IPS DF 6.9 (cell line): ENCODE results near the gene MED13.
"Not testable (repeated sequence)": the region's sequence is repeated elsewhere in the genome, so short reads cannot be mapped to it uniquely, and the experiment has no call there.

ENCODE experiments used
- DNase-seq: peaks from one replicate; pipeline ENCODE4 v3.0.0-alpha.2; 2013; ENCODE audit warnings: low read depth, low spot score
- H3K27ac ChIP-seq: one replicate; pipeline ENCODE4 v1.5.1; 2013; ENCODE audit warnings: low read length, control low read depth
- H3K27me3 ChIP-seq: 2 replicates; pipeline ENCODE4 v1.6.1; 2013; ENCODE audit warnings: mild to moderate bottlenecking, low read length; ENCODE audit not compliant: control insufficient read depth, insufficient read depth
- H3K36me3 ChIP-seq: 2 replicates; pipeline ENCODE4 v1.6.1; 2013; ENCODE audit warnings: low read length; ENCODE audit not compliant: control insufficient read depth, insufficient read depth
- H3K4me1 ChIP-seq: 2 replicates; pipeline ENCODE4 v1.6.1; 2013; ENCODE audit warnings: low read length; ENCODE audit not compliant: control insufficient read depth, insufficient read depth
- H3K4me3 ChIP-seq: 2 replicates; pipeline ENCODE4 v1.5.1; 2013; ENCODE audit warnings: mild to moderate bottlenecking, low read length
- H3K9me3 ChIP-seq: 2 replicates; pipeline ENCODE4 v1.6.1; 2013; ENCODE audit warnings: low read length, inconsistent platforms; ENCODE audit not compliant: control insufficient read depth, insufficient read depth
- WGBS: extraction: QIAGEN DNeasy Blood & Tissue Kit; methylation state at CpG from one replicate; pipeline ENCODE4 v1.1.7; 2013; ENCODE audit warnings: mixed read lengths, missing lambda C conversion rate; ENCODE audit not compliant: insufficient read length, insufficient coverage; 5-methylcytosine and 5-hydroxymethylcytosine counted together

Gene MED13

DNA sequence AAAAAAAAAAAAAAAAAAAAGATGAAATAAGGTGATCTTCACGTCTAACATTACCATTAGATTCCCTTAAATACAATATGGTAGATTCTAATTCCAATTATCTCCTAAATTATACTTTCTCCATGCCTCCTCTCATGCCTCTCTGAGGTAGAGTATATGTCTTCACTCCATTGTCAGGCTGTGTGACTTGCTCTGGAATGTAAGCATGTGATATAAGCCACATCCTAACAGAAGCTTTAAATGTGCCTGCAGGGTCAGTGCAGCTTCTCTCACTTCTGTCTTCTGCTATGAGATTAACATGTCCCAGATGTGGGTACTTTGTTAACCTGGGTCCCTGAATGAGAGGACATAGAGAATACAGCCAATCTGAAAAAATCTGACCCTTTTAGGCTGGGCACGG lies 32.6 kb downstream of the MED13 start:
- no peak overlapping the region for H3K27ac ChIP-seq
- peaks cover 16% of the 10 kb centered on the region; the same call in 1 of the 2 replicates for H3K36me3 ChIP-seq
- no peaks in the 10 kb centered on the region for H3K4me1 ChIP-seq
- H3K9me3 ChIP-seq = no peaks in the 10 kb centered on the region
- no CpG with 5 or more reads among the region's 2 CpGs for WGBS
- H3K4me3 ChIP-seq = no peak overlapping the region
- DNase-seq = no peak
- H3K27me3 ChIP-seq = no peaks in the 10 kb centered on the region; the same call in 1 of the 2 replicates

DNA sequence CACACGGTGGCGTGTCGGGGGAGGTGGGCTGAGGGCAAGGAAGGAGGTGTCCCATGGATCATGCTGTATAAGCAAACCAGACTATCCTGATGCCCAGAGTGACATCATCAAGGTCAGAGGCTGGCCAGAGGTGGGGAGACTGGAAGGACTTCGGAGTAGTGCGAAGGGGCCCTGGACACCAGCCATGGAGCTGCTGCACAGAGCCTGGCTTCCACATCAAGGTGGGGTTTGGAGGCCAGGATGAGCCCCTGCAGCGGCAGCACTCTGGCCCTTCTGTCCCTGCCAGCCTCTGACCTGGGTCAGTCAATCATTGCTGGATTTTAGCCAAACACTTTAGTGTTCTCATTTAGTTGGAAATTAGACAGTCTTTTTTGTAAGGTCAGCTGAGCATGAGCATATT lies 34.8 kb downstream of the MED13 start:
- no peak for DNase-seq
- H3K4me3 ChIP-seq = no peak overlapping the region
- H3K36me3 ChIP-seq = peaks cover 16% of the 10 kb centered on the region; the same call in 1 of the 2 replicates
- no peaks in the 10 kb centered on the region; the same call in 1 of the 2 replicates for H3K27me3 ChIP-seq
- no peaks in the 10 kb centered on the region for H3K9me3 ChIP-seq
- no CpG with 5 or more reads among the region's 6 CpGs for WGBS
- H3K27ac ChIP-seq = no peak overlapping the region
- no peaks in the 10 kb centered on the region; the same call in 1 of the 2 replicates for H3K4me1 ChIP-seq

DNA sequence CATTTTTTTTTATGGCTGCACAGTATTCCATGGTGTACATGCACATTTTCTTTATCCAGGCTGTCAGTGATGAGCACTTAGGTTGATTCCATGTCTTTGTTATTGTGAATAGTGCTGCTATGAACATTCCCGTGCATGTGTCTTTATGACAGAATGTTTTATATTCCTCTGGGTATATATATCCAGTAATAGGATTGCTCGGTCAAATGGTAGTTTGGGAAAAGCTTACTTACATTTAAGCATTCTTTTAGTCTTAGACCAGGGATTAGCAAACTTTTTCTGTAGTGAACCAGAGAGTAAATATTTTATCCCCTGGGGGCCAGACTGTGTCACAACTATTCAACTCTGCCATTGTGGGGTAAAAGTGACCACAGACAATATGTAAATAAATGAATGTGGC lies 40.2 kb downstream of the MED13 start:
- H3K9me3 ChIP-seq = no peaks in the 10 kb centered on the region
- no peak overlapping the region for H3K27ac ChIP-seq
- no peak overlapping the region for H3K4me3 ChIP-seq
- H3K36me3 ChIP-seq = peaks cover 11% of the 10 kb centered on the region; the same call in 1 of the 2 replicates
- H3K4me1 ChIP-seq = no peaks in the 10 kb centered on the region; the same call in 1 of the 2 replicates
- H3K27me3 ChIP-seq = no peaks in the 10 kb centered on the region; the same call in 1 of the 2 replicates
- no CpG with 5 or more reads among the region's 2 CpGs for WGBS
- DNase-seq = no peak

DNA sequence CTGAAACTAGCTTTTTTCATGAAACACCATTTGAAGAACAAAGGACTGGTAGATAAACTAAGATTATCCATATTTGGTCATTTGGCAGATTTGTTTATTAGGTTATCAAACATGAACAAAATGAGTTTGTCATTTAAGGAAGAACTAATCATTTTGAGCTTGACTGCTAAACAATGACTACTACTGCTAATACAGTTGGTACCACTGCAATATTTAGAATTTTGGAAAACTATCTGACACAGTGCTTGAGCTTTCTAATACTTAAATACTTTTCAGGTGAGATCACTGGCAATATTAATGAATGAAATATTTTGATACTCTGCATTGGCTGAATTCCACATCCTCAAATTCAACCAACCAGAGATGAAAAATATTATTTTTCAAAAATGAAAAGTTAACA lies 47.2 kb downstream of the MED13 start:
- H3K27me3 ChIP-seq = no peaks in the 10 kb centered on the region
- no peaks in the 10 kb centered on the region; the same call in 1 of the 2 replicates for H3K36me3 ChIP-seq
- DNase-seq = no peak

GRCh38 chr17:62017496-62017895 lies 47.6 kb downstream of the MED13 start:
- H3K4me1 ChIP-seq = no peaks in the 10 kb centered on the region
- WGBS = no CpG with 5 or more reads among the region's 1 CpG
- H3K4me3 ChIP-seq = no peak overlapping the region
- DNase-seq = no peak
- no peaks in the 10 kb centered on the region for H3K27me3 ChIP-seq
- no peaks in the 10 kb centered on the region; the same call in 1 of the 2 replicates for H3K36me3 ChIP-seq
- no peak overlapping the region for H3K27ac ChIP-seq
- no peaks in the 10 kb centered on the region for H3K9me3 ChIP-seq

More for the DNA sequence above, 47.2 kb downstream of the MED13 start:
- no peaks in the 10 kb centered on the region for H3K9me3 ChIP-seq
- no peak overlapping the region for H3K27ac ChIP-seq
- H3K4me3 ChIP-seq = no peak overlapping the region
- H3K4me1 ChIP-seq = no peaks in the 10 kb centered on the region

GRCh38 chr17:62014526-62014925 lies 50.6 kb downstream of the MED13 start:
- no CpG with 5 or more reads among the region's 1 CpG for WGBS
- Histone ChIP-seq H3K4me1 (no peaks in the 10 kb centered on the region), H3K27me3 (no peaks in the 10 kb centered on the region), H3K36me3 (peaks cover 7% of the 10 kb centered on the region; the same call in 1 of the 2 replicates), H3K4me3 (no peak overlapping the region), H3K27ac (no peak overlapping the region), H3K9me3 (no peaks in the 10 kb centered on the region)
- no peak for DNase-seq

DNA sequence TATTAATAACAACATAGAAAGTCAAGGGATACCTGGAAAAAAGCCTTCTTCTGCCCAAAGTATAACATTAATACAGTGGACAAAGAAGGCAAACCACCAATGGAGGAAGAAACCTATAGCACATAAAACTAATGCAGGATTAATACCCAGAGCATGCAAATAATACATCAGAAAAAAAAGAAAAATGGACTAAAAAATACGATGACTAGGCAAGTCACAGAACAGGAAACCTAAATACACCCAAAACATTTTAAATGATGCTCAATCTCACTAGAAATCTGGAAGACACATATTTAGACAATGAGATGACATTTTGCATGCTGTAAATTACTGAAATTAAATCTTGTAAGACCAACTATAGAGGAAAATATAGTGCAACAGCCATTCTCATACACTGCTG lies 55.9 kb downstream of the MED13 start:
- Histone ChIP-seq H3K27ac (no peak overlapping the region), H3K4me3 (no peak overlapping the region), H3K4me1 (no peaks in the 10 kb centered on the region), H3K36me3 (peaks cover 7% of the 10 kb centered on the region; the same call in 1 of the 2 replicates), H3K27me3 (no peaks in the 10 kb centered on the region), H3K9me3 (no peaks in the 10 kb centered on the region)
- WGBS = no CpG with 5 or more reads among the region's 1 CpG
- DNase-seq = no peak

DNA sequence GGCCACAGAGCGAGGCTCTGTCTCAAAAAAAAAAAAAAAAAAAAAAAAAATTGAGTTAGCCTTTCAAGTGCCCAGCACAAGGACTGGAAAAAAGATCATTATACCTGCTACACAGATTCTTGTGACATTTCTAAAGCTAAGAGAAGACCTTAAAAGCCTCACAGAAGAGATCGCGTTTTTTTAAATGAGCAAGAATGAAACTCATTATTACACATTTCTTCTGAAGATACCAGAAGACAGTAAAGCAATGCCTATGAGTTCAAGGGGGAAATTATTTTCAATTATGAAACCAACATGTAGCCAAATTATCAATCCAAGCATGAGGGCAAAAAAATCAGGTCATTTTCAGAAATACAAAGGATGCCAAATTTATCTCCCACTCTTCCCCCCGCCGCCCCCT lies 56.8 kb downstream of the MED13 start:
- Histone ChIP-seq H3K27ac (no peak overlapping the region), H3K4me1 (no peaks in the 10 kb centered on the region), H3K9me3 (no peaks in the 10 kb centered on the region), H3K36me3 (peaks cover 7% of the 10 kb centered on the region; the same call in 1 of the 2 replicates), H3K27me3 (no peaks in the 10 kb centered on the region), H3K4me3 (no peak overlapping the region)
- no peak for DNase-seq
- WGBS = no CpG with 5 or more reads among the region's 5 CpGs

DNA sequence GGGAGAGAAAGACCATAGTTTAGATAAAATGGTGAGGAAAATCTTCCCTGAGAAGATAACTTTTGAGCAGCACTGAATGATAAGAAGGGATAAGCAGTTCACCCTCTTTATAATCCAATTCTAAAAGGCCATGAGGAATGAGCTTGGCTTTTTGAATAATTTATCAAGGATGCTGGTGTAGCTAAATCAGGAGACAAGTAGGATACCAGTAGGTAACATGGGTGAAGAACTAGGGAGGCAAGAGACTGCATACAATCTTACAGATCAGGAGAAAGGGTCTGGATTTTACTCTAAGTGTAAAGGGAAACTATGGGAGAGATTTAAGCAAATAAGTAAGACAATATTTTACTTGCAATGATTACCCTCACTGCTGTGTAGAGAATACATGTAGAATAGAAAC lies 60.7 kb downstream of the MED13 start:
- no peak for DNase-seq
- Histone ChIP-seq H3K9me3 (no peaks in the 10 kb centered on the region), H3K27me3 (no peaks in the 10 kb centered on the region), H3K27ac (no peak overlapping the region), H3K36me3 (no peaks in the 10 kb centered on the region; the same call in 1 of the 2 replicates), H3K4me1 (no peaks in the 10 kb centered on the region), H3K4me3 (no peak overlapping the region)

DNA sequence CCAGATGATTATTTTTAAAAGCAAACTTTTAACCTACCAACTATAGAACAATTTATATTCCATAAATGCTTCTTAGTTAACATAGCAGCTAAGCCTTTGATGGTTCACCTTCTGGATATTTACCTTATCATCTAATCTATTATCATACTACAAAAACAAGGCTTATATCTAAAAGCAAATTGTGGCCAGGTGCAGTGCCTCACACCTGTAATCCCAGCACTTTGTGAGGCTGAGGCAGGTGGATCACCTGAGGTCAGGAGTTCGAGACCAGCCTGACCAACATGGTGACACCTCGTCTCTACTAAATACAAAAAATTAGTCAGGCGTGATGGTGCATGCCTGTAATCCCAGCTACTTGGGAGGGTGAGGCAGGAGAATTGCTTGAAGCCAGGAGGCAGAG lies 61.9 kb downstream of the MED13 start:
- no CpG with 5 or more reads among the region's 3 CpGs for WGBS

GRCh38 chr17:62001105-62001504 lies 64.0 kb downstream of the MED13 start:
- no peaks in the 10 kb centered on the region for H3K9me3 ChIP-seq
- H3K27me3 ChIP-seq = no peaks in the 10 kb centered on the region
- H3K36me3 ChIP-seq = no peaks in the 10 kb centered on the region; the same call in 1 of the 2 replicates
- H3K4me3 ChIP-seq = no peak overlapping the region
- DNase-seq = no peak
- H3K4me1 ChIP-seq = no peaks in the 10 kb centered on the region
- WGBS = no CpG with 5 or more reads among the region's 2 CpGs
- H3K27ac ChIP-seq = no peak overlapping the region

More for the DNA sequence above, 61.9 kb downstream of the MED13 start:
- not testable (repeated sequence) for H3K27me3 ChIP-seq, H3K36me3 ChIP-seq, H3K4me3 ChIP-seq, H3K4me1 ChIP-seq, H3K27ac ChIP-seq, DNase-seq, H3K9me3 ChIP-seq
